ENCODE data around the gene ETS1. TPM values are rescaled to one million over a fixed set of nuclear protein-coding genes. Genes with fewer than 3 reads are reported as not detected.

ETS1 gene
- total RNA-seq, 2 experiments from 2014 or later: 579 to 590 TPM

- POLR2A ChIA-PET: interaction anchor here (0.8 to 26.3 kb wide), 11 partner anchors 10 to 239 kb away, joined by 3 to 611 read pairs (median 9); no protein-coding TSS in a partner anchor
- CTCF ChIA-PET: interaction anchor here (0.7 to 1.4 kb wide), 5 partner anchors 15 to 131 kb away, joined by 3 read pairs; no protein-coding TSS in a partner anchor
- Mint-ChIP-seq H3K36me3 (ENCODE audit: low read depth) (peaks cover 98% of the 10 kb centered on the region), H3K27ac (peak overlapping the region; percentile 99), H3K9me3 (no peaks in the 10 kb centered on the region), H3K27me3 (no peaks in the 10 kb centered on the region), H3K4me1 (ENCODE audit: low read depth) (peaks cover 100% of the 10 kb centered on the region), H3K4me3 (peak overlapping the region; percentile 65)
- Histone ChIP-seq H3K4me1 (ENCODE audit: insufficient read depth, low read length) (peaks cover 75% of the 10 kb centered on the region), H3K4me3 (ENCODE audit: low read length) (peak overlapping the region; percentile 39), H3K27ac (ENCODE audit: low read depth in 1 of 2, low read length in 2 of 2) (peak overlapping the region; percentile 39 to 93), H3K9me3 (ENCODE audit: control insufficient read depth in 1 of 2, insufficient read depth in 1 of 2, low read length in 2 of 2) (no peaks in the 10 kb centered on the region), H3K27me3 (ENCODE audit: control insufficient read depth in 1 of 2, insufficient read depth in 2 of 2, low read length in 2 of 2) (no peaks in the 10 kb centered on the region), H3K36me3 (ENCODE audit: insufficient read depth, low read length) (peaks cover 84% of the 10 kb centered on the region)
- TF ChIP-seq CTCF (IDR thresholded peaks at IDR 0.05): no peak
- intact Hi-C loops (cut with DNase I, micrococcal nuclease): loop anchor here in 1 of 2 experiments (2.0 kb wide), 1 partner anchor 14 kb away; no protein-coding TSS in a partner anchor
- DNase-seq (peak in 3 of 14 experiments; percentile 16 to 65 (median 59)), ATAC-seq (ENCODE audit: poor library complexity) (no peak)
Measured at GRCh38 chr11:128497061-128497775, 90.1 kb downstream of the ETS1 start.

GRCh38 chr11:128496692-128497060 is 90.7 kb downstream of the ETS1 start:
- no peaks in the 10 kb centered on the region for H3K27me3 Mint-ChIP-seq
- H3K27me3 ChIP-seq (ENCODE audit: control insufficient read depth in 1 of 2, insufficient read depth in 2 of 2, low read length in 2 of 2): no peaks in the 10 kb centered on the region
- TF ChIP-seq CTCF (IDR thresholded peaks at IDR 0.05): no peak
- H3K27ac ChIP-seq (ENCODE audit: low read depth in 1 of 2, low read length in 2 of 2): peak overlapping the region; percentile 39 to 93
- ATAC-seq (ENCODE audit: poor library complexity) (no peak), DNase-seq (peak in 1 of 14 experiments; percentile 9)
- CTCF ChIA-PET: interaction anchor here (0.7 to 1.4 kb wide), 5 partner anchors 14 to 132 kb away, joined by 3 read pairs; no protein-coding TSS in a partner anchor
- POLR2A ChIA-PET: interaction anchor here (0.8 to 26.3 kb wide), 9 partner anchors 10 to 220 kb away, joined by 3 to 611 read pairs (median 9); no protein-coding TSS in a partner anchor
- no peaks in the 10 kb centered on the region for H3K9me3 Mint-ChIP-seq
- peaks cover 75% of the 10 kb centered on the region for H3K4me1 ChIP-seq (ENCODE audit: insufficient read depth, low read length)
- peaks cover 84% of the 10 kb centered on the region for H3K36me3 ChIP-seq (ENCODE audit: insufficient read depth, low read length)
- H3K9me3 ChIP-seq (ENCODE audit: control insufficient read depth in 1 of 2, insufficient read depth in 1 of 2, low read length in 2 of 2): no peaks in the 10 kb centered on the region
- peak overlapping the region; percentile 65 for H3K4me3 Mint-ChIP-seq
- intact Hi-C loops (cut with DNase I, micrococcal nuclease): loop anchor here in 1 of 2 experiments (2.0 kb wide), 1 partner anchor 14 kb away; no protein-coding TSS in a partner anchor
- peaks cover 98% of the 10 kb centered on the region for H3K36me3 Mint-ChIP-seq (ENCODE audit: low read depth)
- peak overlapping the region; percentile 99 for H3K27ac Mint-ChIP-seq
- peak overlapping the region; percentile 39 for H3K4me3 ChIP-seq (ENCODE audit: low read length)
- peaks cover 100% of the 10 kb centered on the region for H3K4me1 Mint-ChIP-seq (ENCODE audit: low read depth)

- Mint-ChIP-seq H3K9me3 (no peaks in the 10 kb centered on the region), H3K36me3 (ENCODE audit: low read depth) (peaks cover 98% of the 10 kb centered on the region), H3K4me3 (peak overlapping the region; percentile 65), H3K27ac (peak overlapping the region; percentile 99), H3K27me3 (no peaks in the 10 kb centered on the region), H3K4me1 (ENCODE audit: low read depth) (peaks cover 100% of the 10 kb centered on the region)
- H3K4me1 ChIP-seq (ENCODE audit: insufficient read depth, low read length): peaks cover 76% of the 10 kb centered on the region
- peak overlapping the region; percentile 39 for H3K4me3 ChIP-seq (ENCODE audit: low read length)
- no peaks in the 10 kb centered on the region for H3K27me3 ChIP-seq (ENCODE audit: control insufficient read depth in 1 of 2, insufficient read depth in 2 of 2, low read length in 2 of 2)
- intact Hi-C loops (cut with DNase I, micrococcal nuclease): loop anchor here in 1 of 2 experiments (2.0 kb wide), 1 partner anchor 13 kb away; no protein-coding TSS in a partner anchor
- CTCF ChIA-PET: interaction anchor here (1.2 kb wide), 2 partner anchors 14 to 132 kb away, joined by 3 read pairs; no protein-coding TSS in a partner anchor
- POLR2A ChIA-PET: interaction anchor here (0.8 to 26.3 kb wide), 4 partner anchors 9 to 220 kb away, joined by 3 to 611 read pairs (median 490); no protein-coding TSS in a partner anchor
- peak overlapping the region; percentile 39 to 93 for H3K27ac ChIP-seq (ENCODE audit: low read depth in 1 of 2, low read length in 2 of 2)
- no peaks in the 10 kb centered on the region for H3K9me3 ChIP-seq (ENCODE audit: control insufficient read depth in 1 of 2, insufficient read depth in 1 of 2, low read length in 2 of 2)
- DNase-seq (peak in 1 of 14 experiments; percentile 4), ATAC-seq (ENCODE audit: poor library complexity) (no peak)
- TF ChIP-seq CTCF (IDR thresholded peaks at IDR 0.05): no peak
- H3K36me3 ChIP-seq (ENCODE audit: insufficient read depth, low read length): peaks cover 84% of the 10 kb centered on the region
Measured at GRCh38 chr11:128496249-128496648, 91.1 kb downstream of the ETS1 start.
